ENCODE measurements around the gene AIG1.
A peak's percentile ranks its signal among the peaks of the same experiment; 100 is the strongest.

DNA sequence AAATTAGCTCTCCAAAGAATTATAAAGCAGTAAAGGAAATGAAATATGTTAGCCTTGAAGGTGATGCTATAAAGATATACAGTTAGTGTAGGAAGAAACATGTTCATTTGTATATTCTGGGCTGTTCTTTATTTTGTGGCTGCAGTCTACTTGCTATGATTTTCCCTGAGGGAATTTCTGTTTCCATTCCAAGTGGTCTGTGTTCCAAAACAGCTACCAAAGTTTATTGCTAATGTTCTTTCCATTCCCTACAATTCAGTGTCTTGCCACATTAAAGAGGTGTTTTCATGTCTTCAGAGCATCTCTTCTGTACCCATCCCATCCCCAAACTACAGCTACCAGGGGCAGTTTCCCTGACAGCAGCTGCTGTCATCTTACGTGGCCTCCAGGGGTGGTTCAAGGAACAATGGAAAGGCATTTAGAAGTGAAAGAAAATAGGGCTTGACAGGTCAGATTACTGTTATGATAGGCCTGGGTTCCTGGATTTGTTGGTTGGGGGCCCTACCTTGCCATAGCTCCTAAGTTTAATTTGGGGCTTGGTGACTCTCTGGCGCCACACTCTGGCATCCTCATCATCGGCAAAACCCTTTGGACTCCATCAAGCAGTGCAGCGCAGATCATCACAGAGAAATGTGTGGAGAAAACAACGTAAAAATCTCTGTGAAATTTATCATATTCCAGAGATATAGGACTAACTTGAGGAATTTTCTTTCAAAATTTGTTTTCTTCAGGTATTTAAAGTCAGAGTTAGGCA is 33.8 kb upstream of the AIG1 start:
- no peak for TF ChIP-seq EZH2 (IDR thresholded peaks at IDR 0.05; ENCODE audit: borderline replicate concordance)
- TF ChIP-seq, protein P1, sequence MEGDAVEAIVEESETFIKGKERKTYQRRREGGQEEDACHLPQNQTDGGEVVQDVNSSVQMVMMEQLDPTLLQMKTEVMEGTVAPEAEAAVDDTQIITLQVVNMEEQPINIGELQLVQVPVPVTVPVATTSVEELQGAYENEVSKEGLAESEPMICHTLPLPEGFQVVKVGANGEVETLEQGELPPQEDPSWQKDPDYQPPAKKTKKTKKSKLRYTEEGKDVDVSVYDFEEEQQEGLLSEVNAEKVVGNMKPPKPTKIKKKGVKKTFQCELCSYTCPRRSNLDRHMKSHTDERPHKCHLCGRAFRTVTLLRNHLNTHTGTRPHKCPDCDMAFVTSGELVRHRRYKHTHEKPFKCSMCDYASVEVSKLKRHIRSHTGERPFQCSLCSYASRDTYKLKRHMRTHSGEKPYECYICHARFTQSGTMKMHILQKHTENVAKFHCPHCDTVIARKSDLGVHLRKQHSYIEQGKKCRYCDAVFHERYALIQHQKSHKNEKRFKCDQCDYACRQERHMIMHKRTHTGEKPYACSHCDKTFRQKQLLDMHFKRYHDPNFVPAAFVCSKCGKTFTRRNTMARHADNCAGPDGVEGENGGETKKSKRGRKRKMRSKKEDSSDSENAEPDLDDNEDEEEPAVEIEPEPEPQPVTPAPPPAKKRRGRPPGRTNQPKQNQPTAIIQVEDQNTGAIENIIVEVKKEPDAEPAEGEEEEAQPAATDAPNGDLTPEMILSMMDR (IDR thresholded peaks at IDR 0.05; ENCODE audit: poor library complexity): peak; percentile 34
- TF ChIP-seq EZH2phosphoT487 (IDR thresholded peaks at IDR 0.05; ENCODE audit: low read depth, severe bottlenecking, unreplicated experiment): no peak

All from hepatocyte (in vitro differentiated cells).